ENCODE data around the gene SPEM1. TPM values are rescaled to one million over a fixed set of nuclear protein-coding genes. Genes with fewer than 3 reads are reported as not detected.

SPEM1 gene
- not detected for total RNA-seq
- not detected for polyA plus RNA-seq
- long read RNA-seq, donor 1: 0 reads
- long read RNA-seq, donor 2: 0 reads
- long read RNA-seq, donor 3: 0 reads
- long read RNA-seq, donor 4: 0 reads

GRCh38 chr17:7419819-7420610 lies at the start of gene SPEM1:
TSS of gene SPEM1 (plus strand) at chr17:7420324. CDS start at chr17:7420385, 61 bp downstream.
- Histone ChIP-seq H3K27me3 (ENCODE audit: control insufficient read depth, insufficient read depth) (no peaks in the 10 kb centered on the region), H3K4me1 (ENCODE audit: control insufficient read depth, insufficient read depth, low read length) (no peaks in the 10 kb centered on the region), H3K27ac (ENCODE audit: low read length) (no peak within 1 kb of the TSS), H3K9me3 (ENCODE audit: control insufficient read depth, low read length) (no peaks in the 10 kb centered on the region), H3K4me3 (ENCODE audit: low read length) (no peak within 1 kb of the TSS)
- no peak for ATAC-seq
- 81% methylated on average over 17 of the region's 17 CpGs for WGBS
- intact Hi-C loops (cut with DNase I): no loop called here
- peak in 2 of 3 donors; percentile 4 to 31 for DNase-seq

GRCh38 chr17:7370853-7371252 lies 49.3 kb upstream of the SPEM1 start:
- DNase-seq (peak in 1 of 3 donors; percentile 1), ATAC-seq (no peak)
- no peak overlapping the region for H3K4me3 ChIP-seq (ENCODE audit: low read length)
- intact Hi-C loops (cut with DNase I): no loop called here
- no peaks in the 10 kb centered on the region for H3K9me3 ChIP-seq (ENCODE audit: control insufficient read depth, low read length)
- H3K4me1 ChIP-seq (ENCODE audit: control insufficient read depth, insufficient read depth, low read length): no peaks in the 10 kb centered on the region
- WGBS: 88% methylated on average over 4 of the region's 4 CpGs
- no peak overlapping the region for H3K27ac ChIP-seq (ENCODE audit: low read length)
- H3K27me3 ChIP-seq (ENCODE audit: control insufficient read depth, insufficient read depth): no peaks in the 10 kb centered on the region

GRCh38 chr17:7374353-7374752 lies 45.8 kb upstream of the SPEM1 start:
- H3K9me3 ChIP-seq (ENCODE audit: control insufficient read depth, low read length): no peaks in the 10 kb centered on the region
- H3K27ac ChIP-seq (ENCODE audit: low read length): no peak overlapping the region
- H3K4me3 ChIP-seq (ENCODE audit: low read length): no peak overlapping the region
- ATAC-seq (no peak), DNase-seq (no peak)
- H3K27me3 ChIP-seq (ENCODE audit: control insufficient read depth, insufficient read depth): no peaks in the 10 kb centered on the region
- 86% methylated on average over 2 of the region's 2 CpGs for WGBS
- intact Hi-C loops (cut with DNase I): no loop called here
- H3K4me1 ChIP-seq (ENCODE audit: control insufficient read depth, insufficient read depth, low read length): no peaks in the 10 kb centered on the region

GRCh38 chr17:7379134-7379533 lies 41.0 kb upstream of the SPEM1 start:
- 94% methylated on average over 3 of the region's 3 CpGs for WGBS
- H3K27me3 ChIP-seq (ENCODE audit: control insufficient read depth, insufficient read depth): no peaks in the 10 kb centered on the region
- ATAC-seq (no peak), DNase-seq (no peak)
- no peaks in the 10 kb centered on the region for H3K9me3 ChIP-seq (ENCODE audit: control insufficient read depth, low read length)
- intact Hi-C loops (cut with DNase I): no loop called here
- H3K4me1 ChIP-seq (ENCODE audit: control insufficient read depth, insufficient read depth, low read length): peaks cover 3% of the 10 kb centered on the region
- H3K27ac ChIP-seq (ENCODE audit: low read length): no peak overlapping the region
- H3K4me3 ChIP-seq (ENCODE audit: low read length): no peak overlapping the region

- ATAC-seq: peak; percentile 41 to 62
- DNase-seq: peak; percentile 63 to 83 (median 78)
- Histone ChIP-seq H3K27me3 (ENCODE audit: control insufficient read depth, insufficient read depth) (no peaks in the 10 kb centered on the region), H3K4me3 (ENCODE audit: low read length) (peak overlapping the region; percentile 45), H3K4me1 (ENCODE audit: control insufficient read depth, insufficient read depth, low read length) (peaks cover 3% of the 10 kb centered on the region), H3K9me3 (ENCODE audit: control insufficient read depth, low read length) (no peaks in the 10 kb centered on the region), H3K27ac (ENCODE audit: low read length) (no peak overlapping the region)
- 21% methylated on average over 7 of the region's 7 CpGs for WGBS
- intact Hi-C loops (cut with DNase I): no loop called here
Measured at GRCh38 chr17:7380321-7380720, 39.8 kb upstream of the SPEM1 start.

GRCh38 chr17:7380855-7381683 lies 39.1 kb upstream of the SPEM1 start, which contains the start of gene TNK1:
TSS of gene TNK1 (plus strand) at chr17:7381089. CDS start at chr17:7382927, 1,838 bp downstream.
- Histone ChIP-seq H3K27ac (ENCODE audit: low read length) (no peak within 1 kb of the TSS), H3K4me3 (ENCODE audit: low read length) (peak within 1 kb of the TSS; percentile 45), H3K4me1 (ENCODE audit: control insufficient read depth, insufficient read depth, low read length) (peaks cover 3% of the 10 kb centered on the region), H3K9me3 (ENCODE audit: control insufficient read depth, low read length) (no peaks in the 10 kb centered on the region), H3K27me3 (ENCODE audit: control insufficient read depth, insufficient read depth) (no peaks in the 10 kb centered on the region)
- intact Hi-C loops (cut with DNase I): no loop called here
- DNase-seq (peak; percentile 59 to 81 (median 79)), ATAC-seq (peak; percentile 53 to 58)
- 3% methylated on average over 51 of the region's 52 CpGs for WGBS

- 88% methylated on average over 10 of the region's 10 CpGs for WGBS
- H3K4me1 ChIP-seq (ENCODE audit: control insufficient read depth, insufficient read depth, low read length): peaks cover 3% of the 10 kb centered on the region
- no peak overlapping the region for H3K27ac ChIP-seq (ENCODE audit: low read length)
- H3K4me3 ChIP-seq (ENCODE audit: low read length): no peak overlapping the region
- intact Hi-C loops (cut with DNase I): no loop called here
- no peak for DNase-seq
- ATAC-seq: no peak
- H3K9me3 ChIP-seq (ENCODE audit: control insufficient read depth, low read length): no peaks in the 10 kb centered on the region
- no peaks in the 10 kb centered on the region for H3K27me3 ChIP-seq (ENCODE audit: control insufficient read depth, insufficient read depth)
Measured at GRCh38 chr17:7382901-7383300, 37.2 kb upstream of the SPEM1 start.

GRCh38 chr17:7383371-7383741 lies 36.8 kb upstream of the SPEM1 start:
- 74% methylated on average over 11 of the region's 11 CpGs for WGBS
- H3K27ac ChIP-seq (ENCODE audit: low read length): no peak overlapping the region
- intact Hi-C loops (cut with DNase I): no loop called here
- H3K9me3 ChIP-seq (ENCODE audit: control insufficient read depth, low read length): no peaks in the 10 kb centered on the region
- ATAC-seq (peak; percentile 1 to 2), DNase-seq (no peak)
- H3K27me3 ChIP-seq (ENCODE audit: control insufficient read depth, insufficient read depth): no peaks in the 10 kb centered on the region
- H3K4me3 ChIP-seq (ENCODE audit: low read length): no peak overlapping the region
- H3K4me1 ChIP-seq (ENCODE audit: control insufficient read depth, insufficient read depth, low read length): peaks cover 3% of the 10 kb centered on the region

GRCh38 chr17:7383742-7384488 lies 36.2 kb upstream of the SPEM1 start:
- WGBS: 6% methylated on average over 65 of the region's 65 CpGs
- H3K4me3 ChIP-seq (ENCODE audit: low read length): peak overlapping the region; percentile 16
- ATAC-seq: peak; percentile 77 to 81
- H3K9me3 ChIP-seq (ENCODE audit: control insufficient read depth, low read length): no peaks in the 10 kb centered on the region
- no peaks in the 10 kb centered on the region for H3K27me3 ChIP-seq (ENCODE audit: control insufficient read depth, insufficient read depth)
- H3K27ac ChIP-seq (ENCODE audit: low read length): no peak overlapping the region
- DNase-seq: peak; percentile 61 to 82 (median 81)
- intact Hi-C loops (cut with DNase I): no loop called here
- H3K4me1 ChIP-seq (ENCODE audit: control insufficient read depth, insufficient read depth, low read length): peaks cover 3% of the 10 kb centered on the region

- Histone ChIP-seq H3K27me3 (ENCODE audit: control insufficient read depth, insufficient read depth) (no peaks in the 10 kb centered on the region), H3K4me1 (ENCODE audit: control insufficient read depth, insufficient read depth, low read length) (peaks cover 3% of the 10 kb centered on the region), H3K27ac (ENCODE audit: low read length) (no peak overlapping the region), H3K4me3 (ENCODE audit: low read length) (peak overlapping the region; percentile 16), H3K9me3 (ENCODE audit: control insufficient read depth, low read length) (no peaks in the 10 kb centered on the region)
- DNase-seq: no peak
- intact Hi-C loops (cut with DNase I): no loop called here
- ATAC-seq: peak in 1 of 2 donors; percentile 1
- WGBS: 41% methylated on average over 23 of the region's 23 CpGs
Measured at GRCh38 chr17:7384489-7385081, 35.5 kb upstream of the SPEM1 start.
